ENCODE measurements around the gene CDK11B.

The CDK11B gene

GRCh38 chr1:1601564-1602303 lies 57.1 kb downstream of the CDK11B start:
- TF ChIP-seq CTCF (IDR thresholded peaks at IDR 0.05; ENCODE audit: low read length, missing control alignments), result no peak
- no peak for DNase-seq (ENCODE audit: low read depth)

GRCh38 chr1:1600861-1601563 lies 57.8 kb downstream of the CDK11B start:
- no peak overlapping the region for H3K4me3 ChIP-seq (replicated peaks; ENCODE audit: low read depth, low read length)
- TF ChIP-seq CTCF (IDR thresholded peaks at IDR 0.05; ENCODE audit: low read length, missing control alignments), result no peak
- DNase-seq (ENCODE audit: low read depth), result no peak

More at GRCh38 chr1:1601564-1602303, 57.1 kb downstream of the CDK11B start:
- no peak overlapping the region for H3K4me3 ChIP-seq (replicated peaks; ENCODE audit: low read depth, low read length)

GRCh38 chr1:1599935-1600860 lies 58.6 kb downstream of the CDK11B start, which contains the start of gene FNDC10:
Gene FNDC10, minus strand, starts transcription at chr1:1600135. Its CDS starts 120 bp downstream, at chr1:1600015.
- DNase-seq (ENCODE audit: low read depth), result no peak
- H3K4me3 ChIP-seq (replicated peaks; ENCODE audit: low read depth, low read length), result peak within 1 kb of the TSS; percentile 46
- TF ChIP-seq CTCF (IDR thresholded peaks at IDR 0.05; ENCODE audit: low read length, missing control alignments), result no peak

GRCh38 chr1:1599030-1599934 lies 59.5 kb downstream of the CDK11B start:
- no peak for TF ChIP-seq CTCF (IDR thresholded peaks at IDR 0.05; ENCODE audit: low read length, missing control alignments)
- H3K4me3 ChIP-seq (replicated peaks; ENCODE audit: low read depth, low read length), result no peak overlapping the region
- peak; percentile 42 for DNase-seq (ENCODE audit: low read depth)

- no peak for DNase-seq (ENCODE audit: low read depth)
- no peak overlapping the region for H3K4me3 ChIP-seq (replicated peaks; ENCODE audit: low read depth, low read length)
- TF ChIP-seq CTCF (IDR thresholded peaks at IDR 0.05; ENCODE audit: low read length, missing control alignments), result no peak
These were observed 60.1 kb downstream of the CDK11B start for GRCh38 chr1:1598720-1599029.

All from fibroblast of pulmonary artery (primary cell).